IMR-90 (cell line): ENCODE measurements around the gene C19orf25. TPM values are rescaled to one million over a fixed set of nuclear protein-coding genes. Genes with fewer than 3 reads are reported as not detected.
A peak's percentile ranks its signal among the peaks of the same experiment; 100 is the strongest.

Source experiments
- ATAC-seq: fragments of 200-7000 bp; cut with Tn5 transposase; 2 replicates; pipeline ENCODE4 v1.9.1; 2020; ENCODE audit warnings: low read depth, mild to moderate bottlenecking, moderate library complexity
- BruUV-seq: library from RNA; stranded (reverse); fragments of 400-500 nt; replicated peaks from 2 replicates; lab custom pipeline; 2021; lab: Mats Ljungman, UMichigan
- CTCF ChIA-PET: fragments of 300-600 bp; formaldehyde crosslinking; extraction: SDS; loops from one replicate; lab custom pipeline; 2021; ENCODE audit warnings: antibody characterized with exemption; lab: Yijun Ruan, JAX
- POLR2A ChIA-PET: fragments of 300-600 bp; sonication (Branson Sonifier 250); formaldehyde crosslinking; loops from one replicate; lab custom pipeline; 2022; ENCODE audit warnings: antibody characterized with exemption; ENCODE audit not compliant: unreplicated experiment; lab: Charles Lee
- DNase-seq: peaks from one replicate; pipeline ENCODE4 v3.0.0; 2013
- H2AFZ ChIP-seq: replicated peaks from 2 replicates; pipeline ENCODE3; 2013; ENCODE audit warnings: low read length, mild to moderate bottlenecking; ENCODE audit not compliant: poor library complexity
- H2AK5ac ChIP-seq: 2 replicates; pipeline ENCODE4 v1.6.1; 2013; ENCODE audit warnings: low read depth, low read length, inconsistent platforms
- H2AK9ac ChIP-seq: replicated peaks from 2 replicates; pipeline ENCODE3; 2013; ENCODE audit warnings: mild to moderate bottlenecking, low read depth, low read length, moderate library complexity; ENCODE audit not compliant: poor library complexity
- H2BK120ac ChIP-seq: 2 replicates; pipeline ENCODE4 v1.6.1; 2013; ENCODE audit warnings: low read depth, low read length, inconsistent platforms
- H2BK15ac ChIP-seq: 3 replicates; pipeline ENCODE4 v1.6.1; 2013; ENCODE audit warnings: low read depth, low read length, inconsistent platforms
- H2BK20ac ChIP-seq: 2 replicates; pipeline ENCODE4 v1.6.1; 2013; ENCODE audit warnings: low read depth, mild to moderate bottlenecking, inconsistent platforms, low read length, moderate library complexity
- H2BK5ac ChIP-seq: 2 replicates; pipeline ENCODE4 v1.6.1; 2013; ENCODE audit warnings: mild to moderate bottlenecking, low read depth, low read length, inconsistent platforms; ENCODE audit not compliant: poor library complexity, severe bottlenecking
- H3K14ac ChIP-seq: replicated peaks from 2 replicates; pipeline ENCODE4 v1.6.1; 2013; ENCODE audit warnings: low read depth, low read length, inconsistent platforms
- H3K18ac ChIP-seq: 2 replicates; pipeline ENCODE4 v1.6.1; 2013; ENCODE audit warnings: low read depth, low read length, control low read depth
- H3K23ac ChIP-seq: 2 replicates; pipeline ENCODE4 v1.6.1; 2013; ENCODE audit warnings: low read depth, low read length, inconsistent platforms
- H3K27ac ChIP-seq: 2 replicates; pipeline ENCODE4 v1.5.1; 2013; ENCODE audit warnings: mild to moderate bottlenecking, control low read depth, low read length; ENCODE audit not compliant: insufficient read depth
- H3K27me3 ChIP-seq: 2 replicates; pipeline ENCODE4 v1.6.1; 2013; ENCODE audit warnings: low read length; ENCODE audit not compliant: control insufficient read depth, insufficient read depth
- H3K36me3 ChIP-seq: 2 replicates; pipeline ENCODE4 v1.6.1; 2013; ENCODE audit warnings: low read length, mixed read lengths; ENCODE audit not compliant: control insufficient read depth, insufficient read depth
- H3K4ac ChIP-seq: 2 replicates; pipeline ENCODE4 v1.6.1; 2013; ENCODE audit warnings: low read depth, low read length, inconsistent platforms
- H3K4me1 ChIP-seq: 2 replicates; pipeline ENCODE4 v1.6.1; 2013; ENCODE audit warnings: low read length, mixed read lengths; ENCODE audit not compliant: control insufficient read depth, insufficient read depth
- H3K4me2 ChIP-seq: 2 replicates; pipeline ENCODE4 v1.6.1; 2013; ENCODE audit warnings: low read depth, mild to moderate bottlenecking, control low read depth, low read length, moderate library complexity
- H3K4me3 ChIP-seq: 2 replicates; pipeline ENCODE4 v1.5.1; 2013; ENCODE audit warnings: low read depth, mild to moderate bottlenecking, control low read depth, low read length, moderate library complexity; ENCODE audit not compliant: insufficient read depth
- H3K56ac ChIP-seq: 2 replicates; pipeline ENCODE4 v1.6.1; 2013; ENCODE audit warnings: low read length, inconsistent platforms; ENCODE audit not compliant: insufficient read depth; ENCODE audit errors: extremely low read depth
- H3K79me1 ChIP-seq, 2 experiments: 2 replicates each; pipeline ENCODE4 v1.6.1; 2013; ENCODE audit warnings: low read length in 2 of 2, inconsistent platforms in 1 of 2, low read depth in 1 of 2
- H3K9ac ChIP-seq: 2 replicates; pipeline ENCODE4 v1.6.1; 2013; ENCODE audit warnings: low read depth, low read length, control low read depth
- H3K9me1 ChIP-seq: 2 replicates; pipeline ENCODE4 v1.6.1; 2013; ENCODE audit warnings: low read length, inconsistent platforms; ENCODE audit not compliant: insufficient read depth
- H3K9me3 ChIP-seq: 2 replicates; pipeline ENCODE4 v1.6.1; 2013; ENCODE audit warnings: low read length; ENCODE audit not compliant: control insufficient read depth, insufficient read depth
- H4K20me1 ChIP-seq: 2 replicates; pipeline ENCODE4 v1.6.1; 2013; ENCODE audit warnings: low read length, inconsistent platforms; ENCODE audit not compliant: insufficient read depth
- H4K5ac ChIP-seq: 2 replicates; pipeline ENCODE4 v1.6.1; 2013; ENCODE audit warnings: mild to moderate bottlenecking, low read depth, low read length, control low read depth
- H4K8ac ChIP-seq, 2 experiments: 2 replicates each; pipeline ENCODE4 v1.6.1; 2013; ENCODE audit warnings: low read depth in 2 of 2, low read length in 2 of 2, control low read depth in 1 of 2, inconsistent platforms in 1 of 2
- H4K91ac ChIP-seq: 2 replicates; pipeline ENCODE4 v1.6.1; 2013; ENCODE audit warnings: low read depth, low read length, inconsistent platforms; ENCODE audit not compliant: insufficient read depth
- CEBPB ChIP-seq: IDR thresholded peaks from 2 replicates; pipeline ENCODE4 v1.6.1; 2012; ENCODE audit warnings: low read depth, low read length, improper control_type of control experiment
- CHD1 ChIP-seq: IDR thresholded peaks from 2 replicates; pipeline ENCODE4 v1.6.1; 2012; ENCODE audit warnings: low read depth, low read length, improper control_type of control experiment
- CTCF ChIP-seq: conservative IDR thresholded peaks from 2 replicates; pipeline ENCODE4 v1.5.1; 2012; ENCODE audit warnings: mild to moderate bottlenecking, low read depth, low read length, improper control_type of control experiment
- ELK1 ChIP-seq: fragments of 150-350 bp; IDR thresholded peaks from 2 replicates; pipeline ENCODE4 v1.6.1; 2016; ENCODE audit warnings: low read depth, mild to moderate bottlenecking, low read length, moderate library complexity, borderline replicate concordance
- FOS ChIP-seq: fragments of 150-350 bp; IDR thresholded peaks from 2 replicates; pipeline ENCODE4 v1.6.1; 2016; ENCODE audit warnings: low read depth, low read length
- POLR2A ChIP-seq: IDR thresholded peaks from 2 replicates; pipeline ENCODE4 v1.6.1; 2012; ENCODE audit warnings: mild to moderate bottlenecking, low read depth, low read length
- RAD21 ChIP-seq: IDR thresholded peaks from 2 replicates; pipeline ENCODE4 v1.6.1; 2012; ENCODE audit warnings: low read length, improper control_type of control experiment
- SMC3 ChIP-seq: fragments of 150-350 bp; IDR thresholded peaks from 2 replicates; pipeline ENCODE4 v1.6.1; 2016; ENCODE audit warnings: low read depth, mild to moderate bottlenecking, antibody characterized with exemption, low read length, moderate library complexity
- USF2 ChIP-seq: fragments of 150-350 bp; IDR thresholded peaks from 2 replicates; pipeline ENCODE4 v1.6.1; 2017; ENCODE audit warnings: mild to moderate bottlenecking, antibody characterized with exemption, low read length, low read depth
- WGBS, 2 experiments: methylation state at CpG; one replicate each; pipeline versions ENCODE4 v1.1.5 to v1.1.7; 2013; ENCODE audit warnings: missing lambda C conversion rate in 2 of 2; ENCODE audit not compliant: insufficient read length in 1 of 2; ENCODE audit errors: extremely low coverage in 2 of 2; 5-methylcytosine and 5-hydroxymethylcytosine counted together
- dilution Hi-C: fragments of 300-500 bp; cut with HindIII; formaldehyde crosslinking; loops from one replicate; pipeline ENCODE4 v1.14.3; 2018; ENCODE audit warnings: low sequenced_read_pairs; ENCODE audit not compliant: unreplicated experiment
- in situ Hi-C: fragments of 300-500 bp; cut with MboI; formaldehyde crosslinking; loops from 3 replicates; pipeline ENCODE4 v1.14.3; 2019; ENCODE audit warnings: low sequenced_read_pairs, inconsistent platforms, mixed read lengths
- intact Hi-C: fragments of 100-400 bp; cut with micrococcal nuclease; formaldehyde crosslinking; loops from 2 replicates; pipeline ENCODE4 v1.10.0; 2022
- polyA plus RNA-seq, 3 experiments: library from polyadenylated mRNA; depleted of rRNA; stranded (reverse); fragments of >200 nt; gene quantifications; 2 replicates each; pipeline ENCODE4 v1.2.3, GENCODE V29; 2012; ENCODE audit warnings: low replicate concordance in 1 of 3
- total RNA-seq: library from RNA; depleted of rRNA; stranded (reverse); fragments of >200 nt; gene quantifications from 2 replicates; pipeline ENCODE4 v1.2.3, GENCODE V29; 2012

C19orf25 gene
- total and polyA plus RNA-seq, 2 of the 4 experiments (the other 2 are of a cell fraction) = 10.4 to 34.9 TPM

GRCh38 chr19:1468821-1469254, 10.2 kb downstream of the C19orf25 start:
- no peak overlapping the region for H4K91ac ChIP-seq
- H4K5ac ChIP-seq = no peak overlapping the region
- H3K23ac ChIP-seq = no peak overlapping the region
- no peaks in the 10 kb centered on the region for H3K9me1 ChIP-seq
- WGBS, 2 experiments = 4% methylated on average over 40 of the region's 47 CpGs; no CpG with 5 or more reads in 1 of the 2 experiments
- H2BK120ac ChIP-seq = no peak overlapping the region
- ATAC-seq = peak; percentile 27
- H3K56ac ChIP-seq = no peak overlapping the region
- intact Hi-C loops (no loop called here), in situ Hi-C loops (no loop called here), dilution Hi-C loops (no loop called here)
- no peak overlapping the region for H2BK15ac ChIP-seq
- no peak overlapping the region for H2AK9ac ChIP-seq
- H3K18ac ChIP-seq = no peak overlapping the region
- H3K4me1 ChIP-seq = peaks cover 21% of the 10 kb centered on the region
- H3K4ac ChIP-seq = no peak overlapping the region
- H3K9ac ChIP-seq = no peak overlapping the region
- H3K9me3 ChIP-seq = no peaks in the 10 kb centered on the region; the same call in 1 of the 2 replicates
- H4K8ac ChIP-seq = no peak overlapping the region
- H3K4me3 ChIP-seq = 0 out of 2 replicates have a peak overlapping the region, but pooled peaks have one; percentile 5
- no peak overlapping the region for H3K14ac ChIP-seq
- peak overlapping the region; percentile 5; the same call in 1 of the 2 replicates for H3K4me2 ChIP-seq
- H2BK20ac ChIP-seq = no peak overlapping the region
- BruUV-seq = no TSS peak
- ChIA-PET POLR2A (interaction anchor here (0.6 kb wide), 1 partner anchor 102 kb away, joined by 3 read pairs; no protein-coding TSS in a partner anchor), CTCF (no interaction called here)
- H2AK5ac ChIP-seq = no peak overlapping the region
- peak; percentile 37 for DNase-seq
- H3K79me1 ChIP-seq = peaks cover 0 to 13% of the 10 kb centered on the region in 2 experiments; a peak in 1 of 4 replicates
- H3K27me3 ChIP-seq = peaks cover 69% of the 10 kb centered on the region
- no peak overlapping the region for H2BK5ac ChIP-seq
- no peak overlapping the region for H2AFZ ChIP-seq
- TF ChIP-seq USF2 (no peak), CTCF (0 out of 2 replicates have a peak, but pooled peaks have one; percentile 6), ELK1 (no peak), FOS (no peak), CHD1 (no peak), CEBPB (no peak), POLR2A (no peak), SMC3 (no peak), RAD21 (no peak)
- H3K36me3 ChIP-seq = no peaks in the 10 kb centered on the region
- peaks cover 81% of the 10 kb centered on the region for H4K20me1 ChIP-seq
- H3K27ac ChIP-seq = no peak overlapping the region
